IPS DF 4.7 (cell line): Measurements from ENCODE around the gene WWOX.

ENCODE experiments used
- DNase-seq: peaks from one replicate; pipeline ENCODE4 v3.0.0-alpha.2; 2013; ENCODE audit warnings: low spot score; ENCODE audit errors: extremely low read depth

The WWOX gene

DNA sequence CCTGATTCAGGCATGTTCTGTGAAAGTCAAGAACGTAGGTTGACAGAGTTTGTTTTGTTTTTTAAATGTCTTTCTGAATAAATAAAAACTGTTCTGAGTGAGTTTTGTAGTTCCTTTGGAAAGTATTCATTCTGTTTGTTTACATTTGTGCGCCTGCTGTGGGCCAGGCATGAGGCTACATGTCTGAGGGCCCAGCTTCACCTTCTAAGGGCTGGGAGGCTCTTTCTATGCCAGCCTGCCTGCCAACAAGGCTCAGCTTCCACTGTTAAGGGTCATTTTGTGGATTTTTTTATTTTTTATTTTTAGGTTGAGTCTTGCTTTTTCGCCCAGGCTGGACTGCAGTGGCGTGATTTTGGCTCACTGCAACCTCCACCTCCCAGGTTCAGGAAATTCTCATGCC, 6.1 kb downstream of the WWOX start:
- DNase-seq: no peak

GRCh38 chr16:78106686-78107085, 7.2 kb downstream of the WWOX start:
- DNase-seq: no peak

- DNase-seq: no peak
Observed at GRCh38 chr16:78108451-78108850, 9.0 kb downstream of the WWOX start.

GRCh38 chr16:78113258-78113657, 13.8 kb downstream of the WWOX start:
- no peak for DNase-seq

DNA sequence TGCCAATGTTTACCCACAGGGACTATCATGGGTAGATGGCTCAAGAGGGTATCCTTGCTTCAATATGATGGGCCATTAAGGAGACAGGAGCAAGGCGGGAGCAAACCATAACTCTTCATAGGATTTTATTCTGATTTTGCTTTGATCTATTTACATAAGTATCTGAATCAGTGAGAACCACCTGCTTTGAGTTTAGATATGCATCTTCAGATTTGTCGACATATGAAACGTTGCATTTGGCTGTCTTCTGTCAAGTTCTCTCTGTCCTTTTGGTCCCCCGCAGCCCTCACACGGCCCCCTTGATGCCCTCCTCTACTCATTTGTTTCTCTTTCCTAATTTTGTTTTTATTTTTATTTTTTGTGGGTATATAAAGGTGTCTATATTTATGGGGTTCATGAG, 16.2 kb downstream of the WWOX start:
- no peak for DNase-seq

DNA sequence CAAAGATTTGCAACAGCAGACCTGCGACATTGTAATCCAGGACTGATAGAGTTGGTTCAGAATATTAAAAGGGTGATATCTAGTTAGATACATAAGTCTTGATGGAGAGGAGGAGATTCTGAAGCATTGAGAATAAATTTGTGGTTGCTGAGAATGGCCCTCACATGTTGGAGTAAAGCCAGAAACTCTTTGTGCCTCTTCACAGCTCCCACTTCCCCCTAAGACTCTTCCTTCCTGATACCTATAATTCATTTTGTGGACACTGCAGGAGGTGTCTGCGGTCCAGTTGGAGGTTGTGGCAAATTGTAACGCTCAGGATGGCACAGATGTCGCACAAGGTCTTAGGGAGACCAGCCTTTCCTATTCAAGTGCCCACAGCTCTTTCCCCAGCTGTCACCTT, 17.5 kb downstream of the WWOX start:
- no peak for DNase-seq

DNA sequence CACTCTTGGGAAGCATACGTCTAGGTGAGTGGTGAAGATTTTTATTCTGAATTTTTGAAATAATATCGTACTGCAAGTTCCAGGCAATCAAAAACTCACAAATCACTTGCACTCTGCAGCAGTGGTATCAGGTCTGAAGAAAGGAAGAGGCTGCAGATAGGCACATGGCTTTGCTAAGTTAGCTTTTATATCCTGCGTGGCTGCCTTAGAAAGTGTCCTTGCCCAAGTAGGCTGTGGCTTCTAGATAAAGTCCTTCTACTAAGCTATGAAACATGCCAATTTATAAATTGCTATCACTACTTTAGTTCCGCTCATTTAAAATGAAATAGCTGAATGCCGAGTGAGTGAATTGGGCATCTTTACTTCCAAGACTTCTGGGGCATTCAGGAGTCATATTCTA, 17.9 kb downstream of the WWOX start:
- no peak for DNase-seq

DNA sequence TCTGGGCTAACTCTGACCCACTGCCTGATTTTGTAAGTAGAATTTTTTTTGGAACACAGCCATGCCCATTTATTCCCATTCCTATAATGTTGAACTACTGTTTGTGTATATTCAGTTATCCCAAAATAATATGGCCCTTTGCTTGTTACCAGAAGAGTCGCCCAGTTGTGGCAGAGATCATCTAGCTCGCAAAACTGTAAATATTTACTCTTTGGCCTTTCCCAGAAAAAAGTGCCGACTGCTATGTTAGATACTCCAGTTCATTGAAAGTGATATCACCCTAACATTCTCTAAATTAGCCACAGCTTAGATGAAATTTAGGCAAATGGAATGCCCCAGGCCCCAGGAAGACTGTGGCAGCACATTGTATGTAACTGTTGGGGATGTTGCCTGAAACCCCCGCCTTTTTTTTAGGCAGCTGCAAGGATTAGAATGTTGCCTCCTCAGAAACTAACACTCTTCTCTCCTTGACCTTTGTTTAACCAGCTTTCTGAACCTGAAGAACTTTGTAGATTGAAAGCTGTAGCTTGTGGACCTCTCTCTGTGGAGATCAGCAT, 19.1 kb downstream of the WWOX start:
- no peak for DNase-seq

- no peak for DNase-seq
Observed at GRCh38 chr16:78122774-78123315, 23.4 kb downstream of the WWOX start.

- DNase-seq: no peak
Observed at GRCh38 chr16:78125112-78125844, 25.8 kb downstream of the WWOX start.

- DNase-seq: no peak
Observed at GRCh38 chr16:78126662-78127061, 27.2 kb downstream of the WWOX start.

- no peak for DNase-seq
Observed at GRCh38 chr16:78127130-78127529, 27.7 kb downstream of the WWOX start.

DNA sequence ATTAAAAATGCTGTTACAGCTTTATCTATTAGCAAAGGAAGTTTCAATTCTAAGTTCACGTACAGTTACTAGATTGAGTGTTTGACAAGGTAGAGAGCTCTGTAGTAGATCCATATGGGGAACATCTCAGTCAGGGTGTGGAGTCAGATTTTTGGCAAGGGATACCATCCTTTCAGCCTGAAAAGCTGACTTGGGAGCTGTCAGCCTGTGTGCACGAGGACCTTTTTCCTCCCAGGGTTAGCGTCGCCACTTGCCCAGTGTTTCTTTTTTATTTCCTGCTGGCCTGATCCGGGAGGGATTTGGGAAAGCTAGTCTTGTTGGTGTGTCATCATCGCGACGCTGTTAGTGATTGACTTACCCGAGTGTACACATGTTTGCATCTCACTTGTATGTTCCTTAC, 29.5 kb downstream of the WWOX start:
- DNase-seq: no peak

- DNase-seq: no peak
Observed at GRCh38 chr16:78129349-78129748, 29.9 kb downstream of the WWOX start.

DNA sequence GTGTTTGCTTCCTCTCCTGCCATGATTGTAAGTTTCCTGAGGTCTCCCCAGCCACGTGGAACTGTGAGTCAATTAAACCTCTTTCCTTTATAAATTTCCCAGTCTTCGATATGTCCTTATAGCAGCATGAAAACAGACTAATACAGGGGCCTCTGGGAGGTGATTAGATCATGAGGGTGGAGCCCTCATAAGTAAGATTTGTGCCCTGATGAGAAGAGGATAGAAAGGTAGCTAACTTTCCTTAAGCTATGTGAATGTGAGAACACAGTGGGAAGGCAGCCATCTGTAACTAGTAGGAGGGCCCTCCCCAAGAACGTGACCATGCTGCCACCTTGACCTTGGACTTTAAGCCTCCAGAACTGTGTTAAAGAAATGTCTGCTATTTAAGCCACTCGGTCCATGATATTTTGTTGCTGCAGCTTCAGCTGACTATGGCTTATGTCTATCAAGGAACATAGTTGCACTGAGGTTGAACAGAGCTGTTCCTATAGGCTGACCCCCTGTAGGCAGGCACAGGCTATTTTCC, 30.7 kb downstream of the WWOX start:
- DNase-seq: no peak

DNA sequence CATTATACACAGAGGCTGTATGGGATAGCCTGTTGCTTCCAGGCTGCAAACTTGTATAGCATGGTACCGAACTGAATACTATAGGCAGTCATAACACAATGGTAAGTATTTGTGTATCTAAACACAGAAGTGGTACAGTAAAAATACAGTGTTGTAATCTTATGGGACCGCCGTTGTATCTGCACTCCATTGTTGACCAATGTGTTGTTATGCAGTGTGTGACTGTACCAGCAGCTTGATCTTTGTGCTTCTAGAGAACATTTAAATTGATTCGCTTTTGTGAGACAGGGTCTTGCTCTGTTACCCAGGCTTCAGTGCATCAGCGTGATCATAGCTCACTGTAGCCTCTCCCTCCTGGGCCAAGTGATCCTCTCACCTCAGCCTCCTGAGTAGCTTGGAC, 31.5 kb downstream of the WWOX start:
- no peak for DNase-seq

DNA sequence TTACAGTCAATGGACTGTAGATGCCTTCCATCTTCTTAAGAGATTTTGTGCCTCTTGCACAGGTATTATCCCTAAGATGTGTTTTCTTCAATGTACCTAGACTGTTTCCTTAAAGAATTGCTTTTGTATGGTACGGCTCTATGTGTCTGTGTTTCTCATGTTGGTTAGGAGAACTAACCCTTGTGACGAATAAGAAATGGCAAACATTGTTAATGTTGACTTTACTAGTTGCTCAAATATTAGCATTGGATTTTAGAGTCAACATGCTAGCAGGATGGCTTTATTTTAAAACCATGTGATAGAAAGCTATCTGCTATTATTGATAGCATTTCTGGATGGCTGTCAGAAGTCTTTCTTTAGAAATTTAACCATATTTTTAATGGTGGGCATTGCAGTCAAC, 34.5 kb downstream of the WWOX start:
- DNase-seq: no peak

DNA sequence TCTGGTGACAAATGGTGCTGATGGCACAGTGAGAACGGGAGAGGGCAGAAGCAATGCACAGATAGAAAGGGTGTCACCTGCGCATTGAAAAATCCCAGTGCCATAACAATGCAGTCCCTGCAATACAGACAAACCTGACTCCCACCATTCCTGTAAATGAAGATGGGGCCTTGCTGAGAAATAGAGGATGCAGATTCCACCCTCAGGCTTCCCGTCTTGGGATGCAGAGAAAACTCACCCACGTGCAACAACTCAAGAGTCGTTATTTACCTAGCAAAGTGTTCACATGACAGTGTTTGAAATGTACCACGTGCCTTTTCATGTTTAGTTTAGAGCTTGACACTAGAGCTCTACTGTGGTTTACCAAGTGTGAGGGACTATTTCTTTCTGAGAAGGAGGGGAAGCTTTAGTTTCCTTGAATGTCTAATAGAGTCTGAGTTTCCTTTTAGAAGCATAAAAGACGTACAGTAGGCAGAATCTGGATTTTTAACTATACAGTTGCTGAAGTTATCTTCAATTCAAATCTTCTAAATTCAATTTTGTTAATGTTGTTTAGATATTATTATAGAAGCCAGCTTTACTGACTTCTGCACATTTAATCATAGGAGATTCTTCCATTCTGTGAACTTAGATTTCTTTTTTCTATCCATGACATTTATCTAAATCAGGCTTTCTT, 35.6 kb downstream of the WWOX start:
- DNase-seq: no peak

DNA sequence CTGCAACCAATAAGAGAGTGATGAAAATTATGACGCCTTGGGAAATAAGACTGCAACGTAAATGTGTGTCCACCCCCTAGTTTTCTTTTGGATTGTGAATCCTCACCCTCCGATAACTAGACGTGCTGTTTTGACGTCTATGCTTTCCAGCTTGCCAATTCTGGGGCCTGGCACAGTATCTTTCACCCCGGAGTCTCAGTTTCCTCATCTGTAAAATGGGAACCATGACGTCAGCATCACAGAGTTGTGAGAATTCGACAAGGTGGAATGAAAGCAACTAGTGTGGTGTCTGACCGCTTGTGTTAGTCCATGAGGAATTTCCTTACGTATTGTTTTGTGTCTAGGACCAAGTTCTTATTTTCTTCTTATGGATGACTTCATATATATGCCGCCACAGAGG, 37.7 kb downstream of the WWOX start:
- no peak for DNase-seq

- no peak for DNase-seq
Observed at GRCh38 chr16:78137782-78138616, 38.5 kb downstream of the WWOX start.

GRCh38 chr16:78140818-78141466, 41.5 kb downstream of the WWOX start:
- no peak for DNase-seq
